Karpas-422 (cell line): Measurements from ENCODE around the gene TCF7L1. TPM values are rescaled to one million over a fixed set of nuclear protein-coding genes. Genes with fewer than 3 reads are reported as not detected.

Experiments
- DNase-seq: peaks from one replicate; pipeline ENCODE4 v3.0.0-alpha.2; 2015
- H2AFZ ChIP-seq: fragments of 200-600 bp; sonication (generic); 2 replicates; pipeline ENCODE4 v1.6.1; 2014; ENCODE audit warnings: antibody characterized with exemption, low read length, mixed read lengths
- H3K27ac ChIP-seq: fragments of 200-600 bp; sonication (generic); 2 replicates; pipeline ENCODE4 v1.5.1; 2014; ENCODE audit warnings: mild to moderate bottlenecking, low read length, moderate library complexity
- H3K27me3 ChIP-seq: fragments of 200-600 bp; sonication (generic); 2 replicates; pipeline ENCODE4 v1.6.1; 2014; ENCODE audit warnings: low read length, mixed read lengths
- H3K36me3 ChIP-seq: fragments of 200-600 bp; sonication (generic); 2 replicates; pipeline ENCODE4 v1.6.1; 2014; ENCODE audit warnings: low read length, mixed read lengths; ENCODE audit not compliant: insufficient read depth
- H3K4me1 ChIP-seq: fragments of 200-600 bp; sonication (generic); 2 replicates; pipeline ENCODE4 v1.6.1; 2014; ENCODE audit warnings: mild to moderate bottlenecking, low read length, mixed read lengths
- H3K4me2 ChIP-seq: fragments of 200-600 bp; sonication (generic); 2 replicates; pipeline ENCODE4 v1.6.1; 2014; ENCODE audit warnings: low read length, low read depth, mild to moderate bottlenecking; ENCODE audit not compliant: poor library complexity, severe bottlenecking
- H3K4me3 ChIP-seq: fragments of 200-600 bp; sonication (generic); 2 replicates; pipeline ENCODE4 v1.5.1; 2014; ENCODE audit warnings: mild to moderate bottlenecking, antibody characterized with exemption, low read length, mixed read lengths
- H3K79me2 ChIP-seq: fragments of 200-600 bp; sonication (generic); 2 replicates; pipeline ENCODE4 v1.6.1; 2014; ENCODE audit warnings: mild to moderate bottlenecking, low read length, mixed read lengths
- H3K9ac ChIP-seq: fragments of 200-600 bp; sonication (generic); 2 replicates; pipeline ENCODE4 v1.6.0; 2014; ENCODE audit warnings: low read length
- H3K9me2 ChIP-seq: fragments of 200-600 bp; sonication (generic), shearing (Covaris generic); replicated peaks from 2 replicates; pipeline ENCODE4 v1.6.0; 2014; ENCODE audit warnings: mild to moderate bottlenecking, low read length, moderate library complexity; ENCODE audit not compliant: insufficient read depth
- H3K9me3 ChIP-seq: fragments of 300-700, 200-600 bp; sonication (generic); 2 replicates; pipeline ENCODE4 v1.6.1; 2014; ENCODE audit warnings: low read length, mixed read lengths
- H4K20me1 ChIP-seq: fragments of 200-600 bp; sonication (generic); 2 replicates; pipeline ENCODE4 v1.6.1; 2014; ENCODE audit warnings: mild to moderate bottlenecking, antibody characterized with exemption, low read length, low read depth; ENCODE audit not compliant: insufficient read depth
- total RNA-seq: library from RNA; depleted of rRNA; stranded (reverse); fragments of >200 nt; shearing (Covaris generic); gene quantifications from 2 replicates; pipeline ENCODE4 v1.2.3, GENCODE V29; 2014; ENCODE audit warnings: low replicate concordance

The TCF7L1 gene
- total RNA-seq, 1 experiment from 2014 or later = not detected

GRCh38 chr2:85344356-85344954 is 211.3 kb downstream of the TCF7L1 start:
- H3K9me2 ChIP-seq = no peaks in the 10 kb centered on the region
- H3K4me2 ChIP-seq = no peak overlapping the region
- H3K27me3 ChIP-seq = no peaks in the 10 kb centered on the region
- H3K36me3 ChIP-seq = peaks cover 4% of the 10 kb centered on the region; the same call in 1 of the 2 replicates
- DNase-seq = no peak
- H2AFZ ChIP-seq = no peak overlapping the region
- H4K20me1 ChIP-seq = no peaks in the 10 kb centered on the region
- H3K4me1 ChIP-seq = no peaks in the 10 kb centered on the region
- no peaks in the 10 kb centered on the region for H3K79me2 ChIP-seq
- H3K9ac ChIP-seq = no peak overlapping the region
- H3K27ac ChIP-seq = no peak overlapping the region
- H3K9me3 ChIP-seq = no peaks in the 10 kb centered on the region
- H3K4me3 ChIP-seq = no peak overlapping the region

- Histone ChIP-seq H2AFZ (no peak overlapping the region), H3K79me2 (peaks cover 5% of the 10 kb centered on the region), H3K27me3 (no peaks in the 10 kb centered on the region), H3K4me3 (no peak overlapping the region), H3K9me2 (no peaks in the 10 kb centered on the region), H3K4me2 (no peak overlapping the region), H3K9me3 (no peaks in the 10 kb centered on the region), H4K20me1 (no peaks in the 10 kb centered on the region), H3K27ac (no peak overlapping the region), H3K9ac (no peak overlapping the region), H3K4me1 (peaks cover 1% of the 10 kb centered on the region), H3K36me3 (peaks cover 18% of the 10 kb centered on the region; the same call in 1 of the 2 replicates)
- DNase-seq = no peak
These were observed 214.4 kb downstream of the TCF7L1 start for GRCh38 chr2:85347599-85347998.

- Histone ChIP-seq H3K27ac (peak overlapping the region; percentile 15; the same call in 1 of the 2 replicates), H3K9me3 (no peaks in the 10 kb centered on the region), H3K4me3 (peak overlapping the region; percentile 80), H3K79me2 (peaks cover 44% of the 10 kb centered on the region), H3K27me3 (no peaks in the 10 kb centered on the region), H3K4me1 (peaks cover 25% of the 10 kb centered on the region), H3K36me3 (peaks cover 21% of the 10 kb centered on the region; the same call in 1 of the 2 replicates), H4K20me1 (no peaks in the 10 kb centered on the region), H3K9ac (peak overlapping the region; percentile 85), H3K4me2 (peak overlapping the region; percentile 97), H3K9me2 (no peaks in the 10 kb centered on the region), H2AFZ (peak overlapping the region; percentile 40)
- DNase-seq = peak; percentile 72
These were observed 220.7 kb downstream of the TCF7L1 start for GRCh38 chr2:85353876-85354285.

- Histone ChIP-seq H3K4me1 (peaks cover 25% of the 10 kb centered on the region), H3K9me2 (no peaks in the 10 kb centered on the region), H3K27me3 (no peaks in the 10 kb centered on the region), H4K20me1 (no peaks in the 10 kb centered on the region), H3K27ac (peak within 1 kb of the TSS; percentile 15; the same call in 1 of the 2 replicates), H3K4me3 (peak within 1 kb of the TSS; percentile 80), H3K79me2 (peaks cover 44% of the 10 kb centered on the region), H2AFZ (peak within 1 kb of the TSS; percentile 40), H3K9ac (peak within 1 kb of the TSS; percentile 85), H3K9me3 (no peaks in the 10 kb centered on the region), H3K4me2 (peak within 1 kb of the TSS; percentile 97), H3K36me3 (peaks cover 19% of the 10 kb centered on the region; the same call in 1 of the 2 replicates)
- DNase-seq = peak; percentile 100
These were observed 221.3 kb downstream of the TCF7L1 start, which contains the start of the genes ELMOD3 and RETSAT for GRCh38 chr2:85354286-85355072. TSS of gene ELMOD3 (plus strand) at chr2:85354769. CDS start at chr2:85357199, 2,430 bp downstream. TSS of gene RETSAT (minus strand) at chr2:85354528. CDS start at chr2:85354507, 21 bp downstream.

GRCh38 chr2:85355073-85355410 is 221.8 kb downstream of the TCF7L1 start:
- Histone ChIP-seq H3K4me1 (peaks cover 25% of the 10 kb centered on the region), H3K9me3 (no peaks in the 10 kb centered on the region), H3K27ac (no peak overlapping the region), H3K79me2 (peaks cover 44% of the 10 kb centered on the region), H3K27me3 (no peaks in the 10 kb centered on the region), H3K4me3 (peak overlapping the region; percentile 80), H4K20me1 (no peaks in the 10 kb centered on the region), H3K4me2 (peak overlapping the region; percentile 80), H3K9me2 (no peaks in the 10 kb centered on the region), H2AFZ (peak overlapping the region; percentile 38), H3K9ac (peak overlapping the region; percentile 72), H3K36me3 (peaks cover 13% of the 10 kb centered on the region; the same call in 1 of the 2 replicates)
- peak; percentile 67 for DNase-seq

- Histone ChIP-seq H2AFZ (no peak overlapping the region), H3K4me2 (peak overlapping the region; percentile 80), H3K36me3 (peaks cover 8% of the 10 kb centered on the region; the same call in 1 of the 2 replicates), H3K4me3 (peak overlapping the region; percentile 80), H3K9me2 (no peaks in the 10 kb centered on the region), H3K9me3 (no peaks in the 10 kb centered on the region), H3K9ac (peak overlapping the region; percentile 72), H3K79me2 (peaks cover 44% of the 10 kb centered on the region), H4K20me1 (no peaks in the 10 kb centered on the region), H3K27me3 (no peaks in the 10 kb centered on the region), H3K27ac (no peak overlapping the region), H3K4me1 (peaks cover 25% of the 10 kb centered on the region)
- DNase-seq = peak; percentile 64
These were observed 222.3 kb downstream of the TCF7L1 start for GRCh38 chr2:85355521-85355920.

- Histone ChIP-seq H3K36me3 (peaks cover 5% of the 10 kb centered on the region; the same call in 1 of the 2 replicates), H3K9ac (peak overlapping the region; percentile 72), H3K4me2 (peak overlapping the region; percentile 80), H3K79me2 (peaks cover 44% of the 10 kb centered on the region), H3K4me3 (no peak overlapping the region), H2AFZ (no peak overlapping the region), H3K4me1 (peaks cover 25% of the 10 kb centered on the region), H3K9me2 (no peaks in the 10 kb centered on the region), H3K27me3 (no peaks in the 10 kb centered on the region), H4K20me1 (no peaks in the 10 kb centered on the region), H3K27ac (no peak overlapping the region), H3K9me3 (no peaks in the 10 kb centered on the region)
- no peak for DNase-seq
These were observed 223.0 kb downstream of the TCF7L1 start for GRCh38 chr2:85356186-85356585.

- Histone ChIP-seq H3K27me3 (no peaks in the 10 kb centered on the region), H3K79me2 (peaks cover 38% of the 10 kb centered on the region), H3K4me1 (peaks cover 23% of the 10 kb centered on the region), H3K9ac (no peak overlapping the region), H4K20me1 (no peaks in the 10 kb centered on the region), H2AFZ (no peak overlapping the region), H3K36me3 (peaks cover 5% of the 10 kb centered on the region; the same call in 1 of the 2 replicates), H3K27ac (no peak overlapping the region), H3K4me3 (no peak overlapping the region), H3K9me3 (no peaks in the 10 kb centered on the region), H3K9me2 (no peaks in the 10 kb centered on the region), H3K4me2 (no peak overlapping the region)
- DNase-seq = no peak
These were observed 224.5 kb downstream of the TCF7L1 start for GRCh38 chr2:85357736-85358135.
